Measurements from ENCODE around the gene STK24.

The STK24 gene

DNA sequence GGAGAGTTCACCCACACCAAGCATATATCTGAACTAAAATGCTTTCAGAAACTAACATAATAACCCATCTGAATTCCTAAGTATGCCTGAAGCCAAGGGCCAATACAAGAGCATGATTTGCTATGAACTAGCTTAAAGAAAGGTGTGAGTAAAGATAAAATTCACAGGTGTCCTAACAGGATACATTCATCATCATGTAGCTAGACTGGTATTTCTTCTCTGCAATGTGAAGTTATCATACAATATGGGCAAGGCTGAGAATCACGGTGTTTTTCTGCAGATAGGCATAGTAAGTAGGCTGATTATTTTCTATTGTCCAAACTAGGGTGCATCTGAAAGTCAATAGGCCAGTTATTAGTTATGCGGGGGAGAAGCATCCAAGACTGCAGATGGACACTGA lies 63.1 kb downstream of the STK24 start:
- Histone ChIP-seq H3K27me3 (replicated peaks) (no peaks in the 10 kb centered on the region), H3K27ac (no peak overlapping the region), H3K36me3 (replicated peaks) (no peaks in the 10 kb centered on the region), H3K4me3 (ENCODE audit: low read depth, low read length) (no peak overlapping the region)
- no peak for DNase-seq
- in situ Hi-C loops (cut with HindIII; ENCODE audit: low pct_ligation_motif_present, low sequenced_read_pairs), result no loop called here
- TF ChIP-seq, protein P1, sequence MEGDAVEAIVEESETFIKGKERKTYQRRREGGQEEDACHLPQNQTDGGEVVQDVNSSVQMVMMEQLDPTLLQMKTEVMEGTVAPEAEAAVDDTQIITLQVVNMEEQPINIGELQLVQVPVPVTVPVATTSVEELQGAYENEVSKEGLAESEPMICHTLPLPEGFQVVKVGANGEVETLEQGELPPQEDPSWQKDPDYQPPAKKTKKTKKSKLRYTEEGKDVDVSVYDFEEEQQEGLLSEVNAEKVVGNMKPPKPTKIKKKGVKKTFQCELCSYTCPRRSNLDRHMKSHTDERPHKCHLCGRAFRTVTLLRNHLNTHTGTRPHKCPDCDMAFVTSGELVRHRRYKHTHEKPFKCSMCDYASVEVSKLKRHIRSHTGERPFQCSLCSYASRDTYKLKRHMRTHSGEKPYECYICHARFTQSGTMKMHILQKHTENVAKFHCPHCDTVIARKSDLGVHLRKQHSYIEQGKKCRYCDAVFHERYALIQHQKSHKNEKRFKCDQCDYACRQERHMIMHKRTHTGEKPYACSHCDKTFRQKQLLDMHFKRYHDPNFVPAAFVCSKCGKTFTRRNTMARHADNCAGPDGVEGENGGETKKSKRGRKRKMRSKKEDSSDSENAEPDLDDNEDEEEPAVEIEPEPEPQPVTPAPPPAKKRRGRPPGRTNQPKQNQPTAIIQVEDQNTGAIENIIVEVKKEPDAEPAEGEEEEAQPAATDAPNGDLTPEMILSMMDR (IDR thresholded peaks at IDR 0.05; ENCODE audit: low read depth, low read length, missing control alignments), result no peak

DNA sequence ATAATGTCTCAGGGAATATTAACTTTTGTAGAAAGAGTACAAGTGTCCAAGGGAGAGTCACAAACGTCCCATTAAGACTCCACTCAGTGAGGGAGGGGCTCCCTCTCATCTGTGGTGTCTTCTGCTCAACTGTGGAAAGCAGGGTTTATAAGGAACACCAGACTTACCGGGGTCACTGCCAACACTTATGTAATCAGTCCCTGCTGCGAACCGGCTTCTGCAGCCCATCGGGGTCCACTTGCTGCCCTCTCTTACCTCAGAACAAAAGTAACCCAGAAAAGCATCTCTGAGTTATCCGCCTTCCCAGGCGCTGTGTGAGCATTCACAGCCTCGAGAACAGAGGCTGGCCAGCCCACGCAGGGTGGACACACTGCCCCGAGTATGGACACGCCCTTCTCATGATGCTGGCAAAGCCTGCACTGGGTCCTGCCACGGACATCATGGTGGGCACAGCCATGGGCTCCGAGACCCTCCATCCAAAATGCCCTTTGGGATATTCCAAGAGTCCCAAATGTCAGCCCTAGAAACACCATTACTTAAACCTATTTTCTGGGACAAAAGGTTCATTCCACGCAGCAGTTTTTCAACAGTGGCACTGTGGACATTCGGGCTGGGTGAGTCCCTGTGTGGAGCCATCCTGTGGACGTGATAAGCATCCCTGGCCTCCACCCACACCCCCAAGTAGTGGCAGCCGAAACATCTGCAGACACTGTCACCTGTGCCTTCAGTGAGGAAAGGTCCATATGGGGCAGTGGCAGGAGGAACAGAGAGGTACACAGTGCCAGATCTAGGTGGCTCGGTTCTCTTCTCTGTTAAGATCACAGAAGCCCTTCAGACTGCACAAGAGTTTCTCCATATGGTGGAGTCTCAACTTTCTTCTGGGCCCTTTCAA lies 63.9 kb downstream of the STK24 start:
- Histone ChIP-seq H3K36me3 (replicated peaks) (no peaks in the 10 kb centered on the region), H3K27me3 (replicated peaks) (no peaks in the 10 kb centered on the region), H3K4me3 (ENCODE audit: low read depth, low read length) (no peak overlapping the region), H3K27ac (no peak overlapping the region)
- in situ Hi-C loops (cut with HindIII; ENCODE audit: low pct_ligation_motif_present, low sequenced_read_pairs), result no loop called here
- TF ChIP-seq, protein P1 (IDR thresholded peaks at IDR 0.05; ENCODE audit: low read depth, low read length, missing control alignments), result no peak
- DNase-seq, result no peak

DNA sequence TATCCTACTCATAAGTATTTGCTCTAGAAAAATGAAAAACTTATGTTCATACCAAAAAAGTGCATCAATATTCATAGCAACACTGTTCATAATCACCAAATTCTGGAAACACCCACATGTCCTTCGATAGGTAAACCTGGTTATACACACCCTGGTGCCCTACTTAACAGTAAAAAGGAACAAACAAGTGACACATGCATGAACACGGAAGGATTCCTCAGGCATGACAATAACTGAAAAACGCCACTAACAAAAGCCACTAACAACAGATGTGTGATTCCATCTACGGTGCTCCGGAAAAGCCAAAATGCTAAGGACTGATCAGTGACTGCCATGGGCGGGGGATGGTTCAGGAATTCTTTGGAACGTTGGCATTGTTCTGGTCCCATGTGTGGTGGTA lies 65.5 kb downstream of the STK24 start:
- no peaks in the 10 kb centered on the region for H3K27me3 ChIP-seq (replicated peaks)
- H3K36me3 ChIP-seq (replicated peaks), result no peaks in the 10 kb centered on the region
- DNase-seq, result no peak
- TF ChIP-seq, protein P1 (IDR thresholded peaks at IDR 0.05; ENCODE audit: low read depth, low read length, missing control alignments), result no peak
- in situ Hi-C loops (cut with HindIII; ENCODE audit: low pct_ligation_motif_present, low sequenced_read_pairs), result no loop called here
- H3K4me3 ChIP-seq (ENCODE audit: low read depth, low read length), result no peak overlapping the region
- H3K27ac ChIP-seq, result no peak overlapping the region

DNA sequence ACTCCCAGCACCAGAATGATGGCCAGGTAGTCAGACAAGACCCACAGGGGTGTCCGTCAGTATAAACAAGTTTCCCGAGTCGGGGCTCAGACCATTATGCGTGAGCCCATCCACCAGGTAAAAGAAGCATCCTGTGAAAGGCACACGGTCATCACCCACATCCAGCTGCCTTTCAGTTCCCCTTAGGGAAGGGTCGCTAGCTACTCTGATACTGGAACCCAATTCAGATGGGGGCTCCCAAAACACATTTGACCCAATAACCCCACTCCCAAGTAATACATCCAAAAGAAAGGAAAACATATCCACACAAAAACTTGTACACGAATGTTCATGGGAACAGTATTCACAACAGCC lies 66.8 kb downstream of the STK24 start:
- Histone ChIP-seq H3K36me3 (replicated peaks) (no peaks in the 10 kb centered on the region), H3K4me3 (ENCODE audit: low read depth, low read length) (no peak overlapping the region), H3K27me3 (replicated peaks) (no peaks in the 10 kb centered on the region), H3K27ac (peak overlapping the region; percentile 83)
- in situ Hi-C loops (cut with HindIII; ENCODE audit: low pct_ligation_motif_present, low sequenced_read_pairs), result no loop called here
- no peak for DNase-seq
- TF ChIP-seq, protein P1 (IDR thresholded peaks at IDR 0.05; ENCODE audit: low read depth, low read length, missing control alignments), result no peak

DNA sequence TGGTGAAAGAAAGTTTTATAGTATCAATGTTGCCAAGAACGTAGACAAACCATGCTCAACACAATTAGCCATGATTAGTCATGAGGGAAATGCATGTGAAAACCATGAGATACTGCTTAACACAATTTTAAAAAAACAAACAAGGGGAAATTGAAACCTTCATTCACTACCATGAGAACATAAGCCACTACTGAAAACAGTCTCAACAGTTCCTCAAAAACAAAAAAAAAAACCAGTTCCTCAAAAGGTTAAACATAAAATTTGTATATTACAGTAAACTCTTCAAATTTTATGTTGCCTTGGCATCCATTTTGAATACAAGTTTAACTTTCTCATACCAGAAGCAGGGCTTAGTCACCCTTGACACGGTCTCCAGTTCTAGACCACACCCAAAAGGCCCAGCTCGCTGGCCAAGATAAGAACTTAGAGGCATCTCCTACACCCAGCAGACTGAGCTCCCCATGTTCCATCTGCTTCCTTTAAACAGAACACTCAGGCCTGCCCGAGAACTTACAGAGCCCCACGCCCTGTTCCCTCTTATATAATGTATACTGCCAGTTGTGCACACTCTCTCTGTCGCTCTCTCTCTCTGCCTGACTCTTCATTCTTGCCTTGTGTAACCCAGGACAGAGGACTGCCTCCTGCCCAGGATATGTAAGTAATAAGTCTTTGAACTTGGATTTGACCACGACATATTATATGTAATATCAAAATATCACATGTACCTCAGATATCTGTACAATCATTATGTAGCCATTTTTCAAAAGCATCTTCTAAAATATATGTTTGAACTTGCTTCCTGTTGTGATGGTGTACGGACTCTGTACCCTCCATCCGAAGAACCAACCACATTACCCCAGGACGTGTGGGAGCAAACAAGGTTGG lies 67.4 kb downstream of the STK24 start:
- in situ Hi-C loops (cut with HindIII; ENCODE audit: low pct_ligation_motif_present, low sequenced_read_pairs), result no loop called here
- TF ChIP-seq, protein P1 (IDR thresholded peaks at IDR 0.05; ENCODE audit: low read depth, low read length, missing control alignments), result no peak
- no peaks in the 10 kb centered on the region for H3K27me3 ChIP-seq (replicated peaks)
- H3K4me3 ChIP-seq (ENCODE audit: low read depth, low read length), result no peak overlapping the region
- DNase-seq, result peak; percentile 92
- no peaks in the 10 kb centered on the region for H3K36me3 ChIP-seq (replicated peaks)
- peak overlapping the region; percentile 83 for H3K27ac ChIP-seq
